Calu3 (cell line): ENCODE measurements around the gene DPM2. TPM values are rescaled to one million over a fixed set of nuclear protein-coding genes. Genes with fewer than 3 reads are reported as not detected.

Experiments used
- BruUV-seq: library from RNA; stranded (reverse); fragments of 400-500 nt; replicated peaks from 2 replicates; lab custom pipeline; 2021; lab: Mats Ljungman, UMichigan
- CTCF ChIA-PET: fragments of 300-600 bp; sonication (Branson Sonifier 250); formaldehyde crosslinking; loops from one replicate; lab custom pipeline; 2022; ENCODE audit warnings: antibody characterized with exemption; lab: Charles Lee
- DNase-seq: peaks from one replicate; pipeline ENCODE4 v3.0.0; 2022
- H3K27ac Mint-ChIP-seq: one replicate; pipeline ENCODE4 v1.8.0; 2022; ENCODE audit warnings: mixed read lengths; ENCODE audit not compliant: unreplicated experiment
- H3K27me3 Mint-ChIP-seq: one replicate; pipeline ENCODE4 v1.8.0; 2022; ENCODE audit warnings: mixed read lengths; ENCODE audit not compliant: unreplicated experiment
- H3K36me3 Mint-ChIP-seq: one replicate; pipeline ENCODE4 v1.8.0; 2022; ENCODE audit warnings: mild to moderate bottlenecking, moderate library complexity, mixed read lengths; ENCODE audit not compliant: insufficient read depth, unreplicated experiment
- H3K4me1 Mint-ChIP-seq: one replicate; pipeline ENCODE4 v1.8.0; 2022; ENCODE audit warnings: mild to moderate bottlenecking, low read depth, mixed read lengths; ENCODE audit not compliant: unreplicated experiment
- H3K4me3 Mint-ChIP-seq: one replicate; pipeline ENCODE4 v1.8.0; 2022; ENCODE audit warnings: mild to moderate bottlenecking, low read depth, moderate library complexity, mixed read lengths; ENCODE audit not compliant: unreplicated experiment
- H3K9me3 Mint-ChIP-seq: one replicate; pipeline ENCODE4 v1.8.0; 2022; ENCODE audit warnings: low read depth, mixed read lengths; ENCODE audit not compliant: unreplicated experiment
- CTCF ChIP-seq: fragments of 200-600 bp; IDR thresholded peaks from one replicate; pipeline ENCODE4 v1.8.0; 2022; ENCODE audit warnings: antibody characterized with exemption; ENCODE audit not compliant: unreplicated experiment
- intact Hi-C: fragments of 100-400 bp; cut with micrococcal nuclease; formaldehyde crosslinking; loops from one replicate; pipeline ENCODE4 v1.10.0; 2022; ENCODE audit not compliant: unreplicated experiment
- total RNA-seq: library from RNA; stranded (reverse); gene quantifications from 2 replicates; pipeline ENCODE4 v1.2.3, GENCODE V29; 2022

The DPM2 gene
- total RNA-seq, 1 experiment from 2014 or later = 31.5 TPM

DNA sequence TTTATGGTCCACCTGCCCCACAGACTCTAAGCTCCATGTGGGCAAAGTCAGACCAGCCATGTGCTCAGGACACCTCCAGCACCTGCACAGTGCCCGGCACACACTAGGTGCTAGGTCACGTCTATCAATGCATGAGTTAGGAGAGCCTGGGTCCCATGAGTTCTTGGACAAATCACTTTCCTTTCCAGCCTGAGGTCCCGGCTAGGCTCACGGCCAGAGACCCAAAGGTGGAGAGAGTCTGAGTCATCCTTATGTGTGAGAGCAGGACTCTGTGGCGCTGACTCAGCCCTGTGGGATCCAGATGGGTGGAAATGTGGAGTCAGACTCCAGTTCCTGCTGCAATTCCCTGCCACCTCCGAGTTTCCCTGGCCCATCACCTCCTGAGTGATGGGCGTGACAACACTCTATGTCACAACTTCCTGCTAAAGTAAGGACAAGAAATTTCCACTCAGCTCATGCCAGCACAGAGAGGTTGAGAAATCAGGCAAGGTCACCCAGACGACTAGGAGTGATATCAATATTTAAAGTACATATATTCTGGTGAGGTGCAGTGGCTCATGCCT lies 18.3 kb downstream of the DPM2 start:
- peak overlapping the region; percentile 36 for H3K4me3 Mint-ChIP-seq
- DNase-seq = peak; percentile 81
- BruUV-seq = no TSS peak
- H3K4me1 Mint-ChIP-seq = peaks cover 13% of the 10 kb centered on the region
- intact Hi-C loops = no loop called here
- CTCF ChIA-PET = interaction anchor here (0.8 to 1.0 kb wide), 2 partner anchors 185 to 199 kb away, joined by 3 to 5 read pairs; partner anchors contain the start of gene TOR2A
- peak overlapping the region; percentile 92 for H3K27ac Mint-ChIP-seq
- peaks cover 2% of the 10 kb centered on the region for H3K27me3 Mint-ChIP-seq
- H3K9me3 Mint-ChIP-seq = no peaks in the 10 kb centered on the region
- peaks cover 14% of the 10 kb centered on the region for H3K36me3 Mint-ChIP-seq
- TF ChIP-seq CTCF = no peak

GRCh38 chr9:127918183-127919107 lies 19.2 kb downstream of the DPM2 start:
- no peak for DNase-seq
- Mint-ChIP-seq H3K9me3 (no peaks in the 10 kb centered on the region), H3K4me1 (peaks cover 13% of the 10 kb centered on the region), H3K36me3 (peaks cover 14% of the 10 kb centered on the region), H3K27me3 (no peaks in the 10 kb centered on the region), H3K27ac (peak overlapping the region; percentile 92), H3K4me3 (peak overlapping the region; percentile 36)
- intact Hi-C loops = no loop called here
- no peak for TF ChIP-seq CTCF
- no TSS peak for BruUV-seq
- CTCF ChIA-PET = no interaction called here

- DNase-seq = no peak
- BruUV-seq = no TSS peak
- CTCF ChIA-PET = interaction anchor here (0.6 to 1.1 kb wide), 2 partner anchors 117 to 132 kb away, joined by 3 to 4 read pairs; partner anchors contain the start of gene CDK9
- H3K27ac Mint-ChIP-seq = no peak overlapping the region
- H3K36me3 Mint-ChIP-seq = peaks cover 14% of the 10 kb centered on the region
- no peak for TF ChIP-seq CTCF
- H3K4me3 Mint-ChIP-seq = peak overlapping the region; percentile 65
- peaks cover 13% of the 10 kb centered on the region for H3K4me1 Mint-ChIP-seq
- intact Hi-C loops = no loop called here
- H3K27me3 Mint-ChIP-seq = no peaks in the 10 kb centered on the region
- H3K9me3 Mint-ChIP-seq = no peaks in the 10 kb centered on the region
Observed at GRCh38 chr9:127917603-127918002, 20.1 kb downstream of the DPM2 start.

- Mint-ChIP-seq H3K36me3 (peaks cover 13% of the 10 kb centered on the region), H3K9me3 (no peaks in the 10 kb centered on the region), H3K27ac (no peak within 1 kb of the TSS), H3K4me3 (peak within 1 kb of the TSS; percentile 65), H3K27me3 (no peaks in the 10 kb centered on the region), H3K4me1 (peaks cover 13% of the 10 kb centered on the region)
- BruUV-seq = no TSS peak
- intact Hi-C loops = no loop called here
- CTCF ChIA-PET = interaction anchor here (0.6 to 1.6 kb wide), 5 partner anchors 89 to 1902 kb away, joined by 3 to 10 read pairs (median 3); partner anchors contain the start of genes CDK9 and TOR2A
- DNase-seq = peak; percentile 91
- TF ChIP-seq CTCF = no peak
Observed at GRCh38 chr9:127916720-127917581, 20.7 kb downstream of the DPM2 start, which contains the start of gene ST6GALNAC4. ST6GALNAC4 (minus strand) TSS chr9:127917041; CDS start chr9:127916419, 622 bp downstream.
